ENCODE data around the gene MRGPRG. TPM values are rescaled to one million over a fixed set of nuclear protein-coding genes. Genes with fewer than 3 reads are reported as not detected.

The MRGPRG gene
- total RNA-seq, 2 experiments from 2014 or later: not detected

DNA sequence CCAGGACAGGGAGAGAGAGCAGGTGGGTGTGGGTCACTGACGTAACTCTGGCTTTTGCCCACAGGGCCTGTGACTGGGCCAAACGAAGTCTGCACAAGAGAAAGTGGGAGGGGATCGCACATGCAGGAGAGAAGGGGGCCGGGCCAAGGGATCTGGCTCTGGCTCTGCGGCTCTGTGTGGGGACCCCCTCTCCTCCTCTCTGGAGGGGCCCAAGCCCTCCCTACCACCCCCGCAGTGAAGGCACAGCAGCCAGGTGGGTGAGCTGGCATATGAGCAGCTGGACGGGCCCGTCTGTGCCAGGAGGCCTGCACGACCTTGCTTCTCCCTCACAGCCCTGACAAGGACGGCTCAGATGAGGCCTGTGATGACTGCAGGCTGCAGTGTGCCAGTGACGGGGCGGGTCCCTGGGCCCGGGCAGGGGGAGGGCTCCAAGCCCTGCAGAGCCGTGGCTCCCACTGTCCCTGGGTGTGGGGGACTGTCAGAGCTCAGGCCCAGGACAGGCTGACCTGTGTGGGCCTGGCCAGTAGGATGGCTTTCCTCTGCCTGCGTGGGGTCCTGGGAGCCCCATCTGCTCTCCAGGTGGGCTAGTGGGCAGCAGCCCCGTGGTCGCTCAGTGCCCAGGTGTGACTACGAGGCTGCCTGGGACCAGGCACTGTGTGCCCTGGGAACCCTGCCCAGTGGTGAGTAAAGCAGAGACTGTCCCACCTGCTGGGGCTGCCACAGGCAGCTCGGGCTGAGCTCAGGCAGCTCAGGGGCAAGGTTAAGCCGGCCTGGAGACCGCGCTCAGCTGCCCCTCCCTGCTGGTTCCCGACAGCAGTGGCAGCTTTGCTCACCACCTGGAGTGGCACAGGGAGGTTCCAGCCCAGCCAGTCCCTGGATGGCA lies 22.2 kb downstream of the MRGPRG start:
- Histone ChIP-seq H3K9me3 (ENCODE audit: low read length) (no peaks in the 10 kb centered on the region), H3K36me3 (ENCODE audit: insufficient read depth, low read length) (no peaks in the 10 kb centered on the region), H2AFZ (ENCODE audit: low read length) (no peak overlapping the region), H3K4me3 (ENCODE audit: low read depth, low read length, poor library complexity, severe bottlenecking) (no peak overlapping the region), H3K4me1 (ENCODE audit: insufficient read depth, low read length, poor library complexity, severe bottlenecking) (no peaks in the 10 kb centered on the region), H4K20me1 (ENCODE audit: insufficient read depth, low read length) (no peaks in the 10 kb centered on the region), H3K27ac (ENCODE audit: low read depth, low read length, poor library complexity, severe bottlenecking) (no peak overlapping the region), H3K4me2 (ENCODE audit: low read length) (no peak overlapping the region), H3K9me2 (ENCODE audit: insufficient read depth, low read length) (no peaks in the 10 kb centered on the region), H3K79me2 (ENCODE audit: insufficient read depth, low read depth, low read length) (no peaks in the 10 kb centered on the region)
- ChIA-PET POLR2A (no interaction called here), CTCF (ENCODE audit: unreplicated experiment) (no interaction called here)
- TF ChIP-seq, protein P1, sequence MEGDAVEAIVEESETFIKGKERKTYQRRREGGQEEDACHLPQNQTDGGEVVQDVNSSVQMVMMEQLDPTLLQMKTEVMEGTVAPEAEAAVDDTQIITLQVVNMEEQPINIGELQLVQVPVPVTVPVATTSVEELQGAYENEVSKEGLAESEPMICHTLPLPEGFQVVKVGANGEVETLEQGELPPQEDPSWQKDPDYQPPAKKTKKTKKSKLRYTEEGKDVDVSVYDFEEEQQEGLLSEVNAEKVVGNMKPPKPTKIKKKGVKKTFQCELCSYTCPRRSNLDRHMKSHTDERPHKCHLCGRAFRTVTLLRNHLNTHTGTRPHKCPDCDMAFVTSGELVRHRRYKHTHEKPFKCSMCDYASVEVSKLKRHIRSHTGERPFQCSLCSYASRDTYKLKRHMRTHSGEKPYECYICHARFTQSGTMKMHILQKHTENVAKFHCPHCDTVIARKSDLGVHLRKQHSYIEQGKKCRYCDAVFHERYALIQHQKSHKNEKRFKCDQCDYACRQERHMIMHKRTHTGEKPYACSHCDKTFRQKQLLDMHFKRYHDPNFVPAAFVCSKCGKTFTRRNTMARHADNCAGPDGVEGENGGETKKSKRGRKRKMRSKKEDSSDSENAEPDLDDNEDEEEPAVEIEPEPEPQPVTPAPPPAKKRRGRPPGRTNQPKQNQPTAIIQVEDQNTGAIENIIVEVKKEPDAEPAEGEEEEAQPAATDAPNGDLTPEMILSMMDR (conservative IDR thresholded peaks at IDR 0.05; ENCODE audit: low read length): no peak
- TF ChIP-seq EZH2phosphoT487 (IDR thresholded peaks at IDR 0.05; ENCODE audit: borderline replicate concordance, low read depth, low read length): no peak
- no peak for DNase-seq (ENCODE audit: low spot score)
- no TSS peak for BruUV-seq (replicated peaks)
- intact Hi-C loops (cut with micrococcal nuclease; ENCODE audit: unreplicated experiment): no loop called here

GRCh38 chr11:3195251-3196160 lies 23.1 kb downstream of the MRGPRG start:
- TF ChIP-seq, protein P1 (conservative IDR thresholded peaks at IDR 0.05; ENCODE audit: low read length): peak; percentile 32; the same call in 1 of the 2 replicates
- TF ChIP-seq EZH2phosphoT487 (IDR thresholded peaks at IDR 0.05; ENCODE audit: borderline replicate concordance, low read depth, low read length): no peak
- ChIA-PET POLR2A (no interaction called here), CTCF (ENCODE audit: unreplicated experiment) (no interaction called here)
- no TSS peak for BruUV-seq (replicated peaks)
- Histone ChIP-seq H3K4me3 (ENCODE audit: low read depth, low read length, poor library complexity, severe bottlenecking) (no peak overlapping the region), H3K4me2 (ENCODE audit: low read length) (no peak overlapping the region), H3K27ac (ENCODE audit: low read depth, low read length, poor library complexity, severe bottlenecking) (no peak overlapping the region), H3K36me3 (ENCODE audit: insufficient read depth, low read length) (no peaks in the 10 kb centered on the region), H3K79me2 (ENCODE audit: insufficient read depth, low read depth, low read length) (no peaks in the 10 kb centered on the region), H3K9me2 (ENCODE audit: insufficient read depth, low read length) (no peaks in the 10 kb centered on the region), H3K4me1 (ENCODE audit: insufficient read depth, low read length, poor library complexity, severe bottlenecking) (no peaks in the 10 kb centered on the region), H3K9me3 (ENCODE audit: low read length) (no peaks in the 10 kb centered on the region), H4K20me1 (ENCODE audit: insufficient read depth, low read length) (no peaks in the 10 kb centered on the region), H2AFZ (ENCODE audit: low read length) (no peak overlapping the region)
- no peak for DNase-seq (ENCODE audit: low spot score)
- intact Hi-C loops (cut with micrococcal nuclease; ENCODE audit: unreplicated experiment): no loop called here
